HEK293T (cell line): ENCODE results near the gene MGMT.

Source experiments
- ARNT ChIP-seq: fragments of 450-650 bp; IDR thresholded peaks from 2 replicates; pipeline ENCODE4 v1.6.1; 2017; ENCODE audit warnings: mild to moderate bottlenecking
- ELF4 ChIP-seq: fragments of 450-650 bp; IDR thresholded peaks from 2 replicates; pipeline ENCODE4 v1.6.1; 2017; ENCODE audit warnings: antibody characterized with exemption
- L3MBTL2 ChIP-seq: fragments of 450-650 bp; conservative IDR thresholded peaks from 2 replicates; pipeline ENCODE4 v1.6.1; 2016; ENCODE audit warnings: mild to moderate bottlenecking
- SUZ12 ChIP-seq: fragments of 450-650 bp; IDR thresholded peaks from 2 replicates; pipeline ENCODE4 v1.6.1; 2016; ENCODE audit warnings: mild to moderate bottlenecking
- TARDBP ChIP-seq: fragments of 450-650 bp; IDR thresholded peaks from 2 replicates; pipeline ENCODE4 v1.6.1; 2016

- TF ChIP-seq SUZ12 (no peak), ARNT (no peak), ELF4 (no peak), L3MBTL2 (no peak), TARDBP (no peak)
Observed at GRCh38 chr10:129419397-129419796, 47.6 kb upstream of the MGMT start.
